Measurements from ENCODE around the gene ADA.

ADA gene

GRCh38 chr20:44624152-44624551 is 27.3 kb downstream of the ADA start:
- TF ChIP-seq CTCF (IDR thresholded peaks at IDR 0.05; ENCODE audit: insufficient read depth, low read length) (no peak), SPI1 (IDR thresholded peaks at IDR 0.05; ENCODE audit: borderline replicate concordance, low read depth) (no peak), POLR2AphosphoS5 (IDR thresholded peaks at IDR 0.05; ENCODE audit: low read depth) (no peak), GABPA (IDR thresholded peaks at IDR 0.05; ENCODE audit: low read depth) (no peak)
- TF ChIP-seq, protein P1, sequence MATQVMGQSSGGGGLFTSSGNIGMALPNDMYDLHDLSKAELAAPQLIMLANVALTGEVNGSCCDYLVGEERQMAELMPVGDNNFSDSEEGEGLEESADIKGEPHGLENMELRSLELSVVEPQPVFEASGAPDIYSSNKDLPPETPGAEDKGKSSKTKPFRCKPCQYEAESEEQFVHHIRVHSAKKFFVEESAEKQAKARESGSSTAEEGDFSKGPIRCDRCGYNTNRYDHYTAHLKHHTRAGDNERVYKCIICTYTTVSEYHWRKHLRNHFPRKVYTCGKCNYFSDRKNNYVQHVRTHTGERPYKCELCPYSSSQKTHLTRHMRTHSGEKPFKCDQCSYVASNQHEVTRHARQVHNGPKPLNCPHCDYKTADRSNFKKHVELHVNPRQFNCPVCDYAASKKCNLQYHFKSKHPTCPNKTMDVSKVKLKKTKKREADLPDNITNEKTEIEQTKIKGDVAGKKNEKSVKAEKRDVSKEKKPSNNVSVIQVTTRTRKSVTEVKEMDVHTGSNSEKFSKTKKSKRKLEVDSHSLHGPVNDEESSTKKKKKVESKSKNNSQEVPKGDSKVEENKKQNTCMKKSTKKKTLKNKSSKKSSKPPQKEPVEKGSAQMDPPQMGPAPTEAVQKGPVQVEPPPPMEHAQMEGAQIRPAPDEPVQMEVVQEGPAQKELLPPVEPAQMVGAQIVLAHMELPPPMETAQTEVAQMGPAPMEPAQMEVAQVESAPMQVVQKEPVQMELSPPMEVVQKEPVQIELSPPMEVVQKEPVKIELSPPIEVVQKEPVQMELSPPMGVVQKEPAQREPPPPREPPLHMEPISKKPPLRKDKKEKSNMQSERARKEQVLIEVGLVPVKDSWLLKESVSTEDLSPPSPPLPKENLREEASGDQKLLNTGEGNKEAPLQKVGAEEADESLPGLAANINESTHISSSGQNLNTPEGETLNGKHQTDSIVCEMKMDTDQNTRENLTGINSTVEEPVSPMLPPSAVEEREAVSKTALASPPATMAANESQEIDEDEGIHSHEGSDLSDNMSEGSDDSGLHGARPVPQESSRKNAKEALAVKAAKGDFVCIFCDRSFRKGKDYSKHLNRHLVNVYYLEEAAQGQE (IDR thresholded peaks at IDR 0.05; ENCODE audit: insufficient replicate concordance, low read depth): no peak
- DNase-seq (ENCODE audit: low read depth in 1 of 2, low spot score in 1 of 2): no peak
- H3K27me3 ChIP-seq (ENCODE audit: insufficient read depth, poor library complexity, severe bottlenecking): no peaks in the 10 kb centered on the region

DNA sequence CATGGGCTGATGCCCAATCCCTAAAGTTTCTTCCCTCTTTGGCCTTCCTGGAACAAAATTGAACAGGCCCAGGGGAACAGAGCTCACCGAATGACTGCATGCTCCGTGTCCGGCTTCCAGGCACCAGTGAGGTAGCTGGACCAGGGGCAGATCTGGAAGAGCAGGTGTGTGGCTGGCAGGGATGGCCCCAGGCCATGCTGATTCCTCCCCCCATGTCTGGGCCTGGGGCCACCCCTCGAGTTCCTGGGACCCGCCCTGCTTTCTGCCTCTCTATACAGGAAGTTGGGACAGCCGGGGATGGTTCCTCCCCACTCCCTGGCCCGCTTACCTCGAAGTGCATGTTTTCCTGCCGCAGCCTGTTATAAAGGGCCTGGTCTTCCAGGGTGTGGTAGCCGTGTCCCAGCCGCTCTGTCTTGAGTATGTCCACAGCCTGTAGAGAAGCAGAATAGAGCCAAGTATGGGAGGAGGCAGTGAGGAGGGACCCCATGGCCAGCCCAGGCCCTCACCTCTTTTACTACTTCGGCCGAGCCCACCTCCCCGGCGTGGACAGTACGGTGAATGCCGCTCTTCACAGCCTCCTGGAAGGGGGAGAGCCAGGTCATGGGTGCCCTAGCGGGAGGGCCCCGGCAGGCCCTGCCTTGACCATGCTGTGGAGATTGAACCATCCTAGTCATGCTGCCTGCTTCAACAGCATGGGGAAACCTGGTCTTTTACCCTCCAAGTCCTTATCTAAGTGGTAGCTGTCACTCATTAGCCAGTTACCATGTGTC is 28.8 kb downstream of the ADA start:
- H3K27me3 ChIP-seq (ENCODE audit: insufficient read depth, poor library complexity, severe bottlenecking): no peaks in the 10 kb centered on the region
- no peak for TF ChIP-seq SPI1 (IDR thresholded peaks at IDR 0.05; ENCODE audit: borderline replicate concordance, low read depth)
- no peak for TF ChIP-seq GABPA (IDR thresholded peaks at IDR 0.05; ENCODE audit: low read depth)
- no peak for TF ChIP-seq CTCF (IDR thresholded peaks at IDR 0.05; ENCODE audit: insufficient read depth, low read length)
- TF ChIP-seq POLR2AphosphoS5 (IDR thresholded peaks at IDR 0.05; ENCODE audit: low read depth): no peak
- TF ChIP-seq, protein P1 (IDR thresholded peaks at IDR 0.05; ENCODE audit: insufficient replicate concordance, low read depth): no peak
- H3K4me3 ChIP-seq (replicated peaks; ENCODE audit: insufficient read depth, low read length): no peak overlapping the region
- H3K27ac ChIP-seq (replicated peaks): no peak overlapping the region
- no peak for DNase-seq (ENCODE audit: low read depth in 1 of 2, low spot score in 1 of 2)

More at GRCh38 chr20:44624152-44624551, 27.3 kb downstream of the ADA start:
- no peak overlapping the region for H3K27ac ChIP-seq (replicated peaks)
- no peak overlapping the region for H3K4me3 ChIP-seq (replicated peaks; ENCODE audit: insufficient read depth, low read length)

- Histone ChIP-seq H3K4me3 (replicated peaks; ENCODE audit: insufficient read depth, low read length) (no peak overlapping the region), H3K27me3 (ENCODE audit: insufficient read depth, poor library complexity, severe bottlenecking) (no peaks in the 10 kb centered on the region), H3K27ac (replicated peaks) (no peak overlapping the region)
- no peak for DNase-seq (ENCODE audit: low read depth in 1 of 2, low spot score in 1 of 2)
- no peak for TF ChIP-seq SPI1 (IDR thresholded peaks at IDR 0.05; ENCODE audit: borderline replicate concordance, low read depth)
- TF ChIP-seq CTCF (IDR thresholded peaks at IDR 0.05; ENCODE audit: insufficient read depth, low read length): no peak
- TF ChIP-seq, protein P1 (IDR thresholded peaks at IDR 0.05; ENCODE audit: insufficient replicate concordance, low read depth): no peak
- no peak for TF ChIP-seq POLR2AphosphoS5 (IDR thresholded peaks at IDR 0.05; ENCODE audit: low read depth)
- TF ChIP-seq GABPA (IDR thresholded peaks at IDR 0.05; ENCODE audit: low read depth): no peak
These were observed 29.6 kb downstream of the ADA start for GRCh38 chr20:44621939-44622338.
